B cell (primary cell): ENCODE results near the gene PAWR.

Experiments
- EZH2 ChIP-seq: IDR thresholded peaks from 2 replicates; pipeline ENCODE4 v1.6.1; 2012; ENCODE audit warnings: borderline replicate concordance, low read depth, mild to moderate bottlenecking, moderate library complexity, low read length; ENCODE audit not compliant: insufficient read depth, poor library complexity, severe bottlenecking
- TF ChIP-seq, protein P1 (sequence below): fragments of 200-600 bp; IDR thresholded peaks from one replicate; pipeline ENCODE4 v1.8.0; 2022; ENCODE audit warnings: antibody characterized with exemption, mild to moderate bottlenecking

DNA sequence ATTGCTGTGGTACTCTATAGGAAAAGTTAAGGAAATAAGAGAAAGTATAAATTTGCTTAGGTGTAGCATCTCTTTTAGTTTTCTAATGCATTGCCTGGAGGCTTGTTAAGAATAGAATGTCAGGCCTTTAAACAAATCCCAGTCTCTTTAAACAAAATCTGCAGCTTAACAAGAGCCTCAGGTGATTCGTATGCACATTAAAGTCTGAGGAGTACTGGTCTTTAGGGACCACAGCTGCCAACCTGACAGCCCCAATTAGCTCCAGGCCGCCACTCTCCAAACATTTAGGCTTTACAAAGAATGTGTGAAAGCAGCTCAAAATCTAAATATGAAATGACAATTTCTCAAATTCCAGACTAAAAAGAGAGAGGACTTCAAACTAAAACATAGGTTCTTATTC is 35.7 kb downstream of the PAWR start:
- TF ChIP-seq, protein P1, sequence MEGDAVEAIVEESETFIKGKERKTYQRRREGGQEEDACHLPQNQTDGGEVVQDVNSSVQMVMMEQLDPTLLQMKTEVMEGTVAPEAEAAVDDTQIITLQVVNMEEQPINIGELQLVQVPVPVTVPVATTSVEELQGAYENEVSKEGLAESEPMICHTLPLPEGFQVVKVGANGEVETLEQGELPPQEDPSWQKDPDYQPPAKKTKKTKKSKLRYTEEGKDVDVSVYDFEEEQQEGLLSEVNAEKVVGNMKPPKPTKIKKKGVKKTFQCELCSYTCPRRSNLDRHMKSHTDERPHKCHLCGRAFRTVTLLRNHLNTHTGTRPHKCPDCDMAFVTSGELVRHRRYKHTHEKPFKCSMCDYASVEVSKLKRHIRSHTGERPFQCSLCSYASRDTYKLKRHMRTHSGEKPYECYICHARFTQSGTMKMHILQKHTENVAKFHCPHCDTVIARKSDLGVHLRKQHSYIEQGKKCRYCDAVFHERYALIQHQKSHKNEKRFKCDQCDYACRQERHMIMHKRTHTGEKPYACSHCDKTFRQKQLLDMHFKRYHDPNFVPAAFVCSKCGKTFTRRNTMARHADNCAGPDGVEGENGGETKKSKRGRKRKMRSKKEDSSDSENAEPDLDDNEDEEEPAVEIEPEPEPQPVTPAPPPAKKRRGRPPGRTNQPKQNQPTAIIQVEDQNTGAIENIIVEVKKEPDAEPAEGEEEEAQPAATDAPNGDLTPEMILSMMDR: no peak
- no peak for TF ChIP-seq EZH2
